Measurements from ENCODE around the gene DMRT3.

Gene DMRT3

DNA sequence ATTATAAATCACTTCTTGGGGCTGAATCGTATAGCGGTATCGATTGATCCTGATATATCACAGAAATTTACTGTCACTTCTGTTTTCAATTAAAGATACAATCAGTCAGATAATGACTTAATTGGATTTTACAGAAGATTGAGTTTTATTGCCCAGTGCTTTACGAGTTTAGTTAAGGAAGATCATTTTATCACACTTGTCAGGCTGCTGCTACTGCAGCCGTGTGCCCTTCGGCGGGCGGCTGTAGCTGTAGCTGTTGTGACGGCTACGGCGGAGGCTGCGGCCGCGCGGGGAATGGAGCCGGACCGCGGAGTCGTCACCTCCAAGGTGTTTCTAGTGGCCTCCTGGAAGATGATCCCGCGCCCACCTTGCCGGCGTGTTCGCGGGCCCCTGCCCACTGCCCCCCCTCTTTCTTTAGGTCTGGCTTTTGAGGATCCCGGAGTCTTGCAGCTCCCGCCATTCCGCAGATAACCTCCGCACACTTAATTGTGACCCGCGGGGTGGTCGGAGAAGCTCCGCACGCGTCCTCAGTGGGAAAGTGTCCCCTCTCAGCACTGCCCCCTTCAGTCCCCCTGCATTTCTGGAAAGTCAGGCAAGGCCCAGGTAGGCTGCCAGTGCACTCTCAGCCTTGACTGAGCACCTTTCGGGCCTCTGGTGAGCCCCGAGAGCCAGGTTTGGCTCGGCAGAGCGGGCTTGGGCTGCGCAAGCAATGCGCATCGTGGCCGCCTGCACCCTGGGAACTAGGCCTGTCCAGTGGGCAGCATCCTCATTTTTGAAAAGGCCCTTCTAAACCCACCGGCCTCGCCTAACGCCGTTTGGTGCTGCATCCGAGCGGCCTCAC, 6.9 kb upstream of the DMRT3 start:
- TF ChIP-seq, protein P1, sequence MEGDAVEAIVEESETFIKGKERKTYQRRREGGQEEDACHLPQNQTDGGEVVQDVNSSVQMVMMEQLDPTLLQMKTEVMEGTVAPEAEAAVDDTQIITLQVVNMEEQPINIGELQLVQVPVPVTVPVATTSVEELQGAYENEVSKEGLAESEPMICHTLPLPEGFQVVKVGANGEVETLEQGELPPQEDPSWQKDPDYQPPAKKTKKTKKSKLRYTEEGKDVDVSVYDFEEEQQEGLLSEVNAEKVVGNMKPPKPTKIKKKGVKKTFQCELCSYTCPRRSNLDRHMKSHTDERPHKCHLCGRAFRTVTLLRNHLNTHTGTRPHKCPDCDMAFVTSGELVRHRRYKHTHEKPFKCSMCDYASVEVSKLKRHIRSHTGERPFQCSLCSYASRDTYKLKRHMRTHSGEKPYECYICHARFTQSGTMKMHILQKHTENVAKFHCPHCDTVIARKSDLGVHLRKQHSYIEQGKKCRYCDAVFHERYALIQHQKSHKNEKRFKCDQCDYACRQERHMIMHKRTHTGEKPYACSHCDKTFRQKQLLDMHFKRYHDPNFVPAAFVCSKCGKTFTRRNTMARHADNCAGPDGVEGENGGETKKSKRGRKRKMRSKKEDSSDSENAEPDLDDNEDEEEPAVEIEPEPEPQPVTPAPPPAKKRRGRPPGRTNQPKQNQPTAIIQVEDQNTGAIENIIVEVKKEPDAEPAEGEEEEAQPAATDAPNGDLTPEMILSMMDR (IDR thresholded peaks at IDR 0.05; ENCODE audit: poor library complexity, severe bottlenecking), result no peak

DNA sequence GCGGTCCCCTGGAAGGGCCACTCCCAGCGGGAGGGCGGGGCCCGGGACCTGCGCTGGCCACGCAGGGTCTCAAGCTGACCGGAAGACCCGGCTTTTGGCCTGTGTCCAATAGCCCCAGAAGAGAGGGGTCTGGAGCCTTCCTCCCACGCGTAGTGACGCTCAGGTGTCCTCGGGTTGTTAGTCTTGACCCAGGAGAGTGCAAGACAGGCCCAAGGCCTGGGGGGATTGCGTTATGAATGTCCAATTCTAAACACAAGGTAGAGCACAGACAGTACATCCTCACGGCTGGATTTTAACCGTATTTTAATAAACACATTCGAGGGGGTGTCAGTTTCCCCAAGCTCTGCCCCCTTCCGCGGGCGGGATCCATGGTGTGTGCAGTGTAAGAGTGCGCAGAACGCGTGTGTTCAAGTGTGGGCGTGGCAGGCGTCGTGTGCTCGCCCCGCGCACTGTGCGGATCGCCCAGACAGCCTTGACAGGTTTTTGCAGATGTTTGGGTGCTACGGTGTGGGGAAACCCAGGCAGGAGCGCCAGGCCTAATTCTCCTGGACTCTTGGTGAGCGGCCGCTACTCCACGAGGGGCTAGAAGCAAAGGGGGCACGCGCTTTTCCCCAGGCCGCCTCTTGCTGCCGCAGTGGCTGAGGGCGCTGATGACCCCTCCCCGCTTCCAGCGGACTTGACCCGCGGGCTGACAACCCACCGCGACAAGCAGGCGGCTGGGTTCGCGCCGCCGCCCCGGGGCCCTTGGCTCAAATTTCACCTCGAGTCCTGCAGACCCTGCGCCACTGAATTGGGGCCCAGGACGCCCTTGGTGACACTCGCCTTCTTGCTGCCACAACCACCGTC, 6.1 kb upstream of the DMRT3 start:
- H3K9me3 ChIP-seq (ENCODE audit: severe bottlenecking), result no peaks in the 10 kb centered on the region
- no peak for ATAC-seq (ENCODE audit: low read depth)
- no peak for DNase-seq (ENCODE audit: low spot score)
- H3K27ac ChIP-seq (ENCODE audit: poor library complexity, severe bottlenecking), result no peak overlapping the region
- no peak overlapping the region for H3K4me3 ChIP-seq (ENCODE audit: severe bottlenecking)
- TF ChIP-seq, protein P1 (IDR thresholded peaks at IDR 0.05; ENCODE audit: poor library complexity, severe bottlenecking), result no peak
- no peaks in the 10 kb centered on the region for H3K36me3 ChIP-seq (ENCODE audit: low read depth)
- H3K27me3 ChIP-seq (ENCODE audit: insufficient read depth, poor library complexity, severe bottlenecking), result peaks cover 100% of the 10 kb centered on the region
- H3K4me1 ChIP-seq (ENCODE audit: insufficient read depth, poor library complexity, severe bottlenecking), result no peaks in the 10 kb centered on the region

More for the DNA sequence above, 6.9 kb upstream of the DMRT3 start:
- DNase-seq (ENCODE audit: low spot score), result no peak
- H3K4me1 ChIP-seq (ENCODE audit: insufficient read depth, poor library complexity, severe bottlenecking), result no peaks in the 10 kb centered on the region
- H3K4me3 ChIP-seq (ENCODE audit: severe bottlenecking), result no peak overlapping the region
- H3K9me3 ChIP-seq (ENCODE audit: severe bottlenecking), result no peaks in the 10 kb centered on the region
- H3K27me3 ChIP-seq (ENCODE audit: insufficient read depth, poor library complexity, severe bottlenecking), result peaks cover 100% of the 10 kb centered on the region
- no peak overlapping the region for H3K27ac ChIP-seq (ENCODE audit: poor library complexity, severe bottlenecking)
- H3K36me3 ChIP-seq (ENCODE audit: low read depth), result no peaks in the 10 kb centered on the region
- ATAC-seq (ENCODE audit: low read depth), result no peak

DNA sequence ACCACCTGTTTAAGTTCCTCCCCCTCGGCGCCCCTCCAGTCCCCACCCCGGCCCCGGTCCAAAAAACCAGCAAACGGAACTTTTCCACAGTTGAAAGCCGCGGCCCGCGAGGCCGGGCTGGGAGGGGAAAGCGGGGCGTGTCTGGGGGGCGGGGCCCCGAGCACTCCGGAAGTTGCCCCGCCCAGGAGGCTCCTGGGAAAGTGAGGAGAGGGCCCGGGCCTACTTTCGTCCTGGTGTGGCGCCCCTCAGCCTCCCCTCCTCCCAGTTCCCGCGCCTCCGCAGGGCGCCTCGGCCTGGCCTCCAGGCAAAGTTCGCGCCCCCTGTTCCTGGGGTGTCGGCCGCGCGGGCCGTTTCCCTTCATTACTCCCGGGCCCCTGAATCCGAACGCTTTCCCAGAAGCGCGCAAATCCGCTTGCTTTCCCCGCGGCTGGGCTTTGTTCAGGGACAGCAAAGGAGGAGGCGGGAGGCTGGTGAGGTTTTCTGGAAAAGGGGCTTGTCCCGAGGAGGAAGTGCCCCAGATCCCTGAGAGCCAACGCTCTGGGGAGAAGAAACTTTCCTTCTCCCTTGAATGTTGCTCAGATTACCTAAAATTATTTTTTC, 4.5 kb upstream of the DMRT3 start:
- H3K4me3 ChIP-seq (ENCODE audit: severe bottlenecking), result peak overlapping the region; percentile 34
- peak; percentile 48; the same call in 2 of the 3 replicates for ATAC-seq (ENCODE audit: low read depth)
- H3K27ac ChIP-seq (ENCODE audit: poor library complexity, severe bottlenecking), result no peak overlapping the region
- no peak for DNase-seq (ENCODE audit: low spot score)
- H3K27me3 ChIP-seq (ENCODE audit: insufficient read depth, poor library complexity, severe bottlenecking), result peaks cover 100% of the 10 kb centered on the region
- no peaks in the 10 kb centered on the region for H3K4me1 ChIP-seq (ENCODE audit: insufficient read depth, poor library complexity, severe bottlenecking)
- H3K36me3 ChIP-seq (ENCODE audit: low read depth), result no peaks in the 10 kb centered on the region
- H3K9me3 ChIP-seq (ENCODE audit: severe bottlenecking), result no peaks in the 10 kb centered on the region
- TF ChIP-seq, protein P1 (IDR thresholded peaks at IDR 0.05; ENCODE audit: poor library complexity, severe bottlenecking), result no peak

DNA sequence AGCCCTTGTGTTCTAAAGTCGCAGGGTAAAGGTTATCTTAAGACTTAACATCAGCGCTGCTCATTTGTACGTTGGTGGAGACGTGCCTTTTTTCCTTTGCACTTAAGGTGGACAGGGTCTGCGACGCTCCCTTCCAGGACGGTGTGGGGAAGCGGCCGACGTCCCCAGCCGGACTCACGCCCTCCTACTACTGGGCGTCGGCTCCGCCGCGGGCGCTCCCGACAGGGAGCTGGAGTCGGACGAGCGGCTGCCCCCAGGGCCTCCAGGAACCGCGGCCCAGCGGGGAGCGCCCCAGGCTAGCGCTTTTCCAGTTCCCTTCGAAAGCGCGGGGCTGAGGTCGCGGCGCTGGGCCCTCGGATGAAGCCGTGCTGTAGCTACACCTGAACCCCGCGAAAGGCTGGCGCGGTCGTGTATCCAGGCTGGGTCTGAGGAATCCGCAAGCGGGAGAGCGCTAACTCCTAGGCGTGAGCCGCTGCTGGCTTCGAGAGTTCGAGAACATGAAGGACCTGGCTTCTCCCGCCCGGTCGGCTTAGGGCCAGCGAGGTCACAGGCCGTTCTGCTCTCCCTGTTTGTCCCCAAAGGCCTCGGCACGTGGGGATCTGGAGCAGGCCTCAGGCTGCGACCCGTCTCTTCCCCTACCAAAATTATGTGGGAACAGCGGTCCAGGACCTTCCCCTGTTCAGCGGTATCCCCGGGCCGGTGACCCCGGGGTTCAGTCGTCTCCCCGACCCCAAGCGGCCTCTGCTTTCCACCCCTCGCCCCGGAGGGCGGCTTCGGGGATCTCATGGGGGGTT, 3.8 kb upstream of the DMRT3 start:
- TF ChIP-seq, protein P1 (IDR thresholded peaks at IDR 0.05; ENCODE audit: poor library complexity, severe bottlenecking), result no peak

More for the DNA sequence above, 3.8 kb upstream of the DMRT3 start:
- Histone ChIP-seq H3K4me1 (ENCODE audit: insufficient read depth, poor library complexity, severe bottlenecking) (no peaks in the 10 kb centered on the region), H3K4me3 (ENCODE audit: severe bottlenecking) (no peak overlapping the region), H3K27ac (ENCODE audit: poor library complexity, severe bottlenecking) (no peak overlapping the region), H3K36me3 (ENCODE audit: low read depth) (no peaks in the 10 kb centered on the region), H3K9me3 (ENCODE audit: severe bottlenecking) (no peaks in the 10 kb centered on the region), H3K27me3 (ENCODE audit: insufficient read depth, poor library complexity, severe bottlenecking) (peaks cover 100% of the 10 kb centered on the region)
- DNase-seq (ENCODE audit: low spot score), result no peak
- no peak for ATAC-seq (ENCODE audit: low read depth)
